ENCODE data around the gene OR2M5. TPM values are rescaled to one million over a fixed set of nuclear protein-coding genes. Genes with fewer than 3 reads are reported as not detected.

Gene OR2M5, protein sequence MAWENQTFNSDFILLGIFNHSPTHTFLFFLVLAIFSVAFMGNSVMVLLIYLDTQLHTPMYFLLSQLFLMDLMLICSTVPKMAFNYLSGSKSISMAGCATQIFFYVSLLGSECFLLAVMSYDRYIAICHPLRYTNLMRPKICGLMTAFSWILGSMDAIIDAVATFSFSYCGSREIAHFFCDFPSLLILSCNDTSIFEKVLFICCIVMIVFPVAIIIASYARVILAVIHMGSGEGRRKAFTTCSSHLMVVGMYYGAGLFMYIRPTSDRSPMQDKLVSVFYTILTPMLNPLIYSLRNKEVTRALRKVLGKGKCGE
- total RNA-seq = not detected
- total RNA-seq = 0 reads per million in 2 donors

GRCh38 chr1:248144513-248145198 is at the start of gene OR2M5:
OR2M5 (plus strand) TSS chr1:248145148; CDS start chr1:248145148, 0 bp downstream.
- H3K27ac Mint-ChIP-seq = no peak within 1 kb of the TSS
- ATAC-seq (no peak), DNase-seq (no peak)
- H3K27me3 Mint-ChIP-seq = no peaks in the 10 kb centered on the region
- no peak within 1 kb of the TSS for H3K4me3 Mint-ChIP-seq
- H3K36me3 Mint-ChIP-seq (ENCODE audit: low read depth) = no peaks in the 10 kb centered on the region
- no peaks in the 10 kb centered on the region for H3K9me3 ChIP-seq (ENCODE audit: control insufficient read depth, low read length, poor library complexity, severe bottlenecking)
- H3K4me1 Mint-ChIP-seq = no peaks in the 10 kb centered on the region

GRCh38 chr1:248098529-248098928 is 46.4 kb upstream of the OR2M5 start:
- Mint-ChIP-seq H3K4me3 (no peak overlapping the region), H3K27ac (no peak overlapping the region), H3K4me1 (no peaks in the 10 kb centered on the region), H3K27me3 (no peaks in the 10 kb centered on the region), H3K36me3 (ENCODE audit: low read depth) (no peaks in the 10 kb centered on the region)
- DNase-seq (no peak), ATAC-seq (no peak)
- peaks cover 2% of the 10 kb centered on the region for H3K9me3 ChIP-seq (ENCODE audit: control insufficient read depth, low read length, poor library complexity, severe bottlenecking)

DNA sequence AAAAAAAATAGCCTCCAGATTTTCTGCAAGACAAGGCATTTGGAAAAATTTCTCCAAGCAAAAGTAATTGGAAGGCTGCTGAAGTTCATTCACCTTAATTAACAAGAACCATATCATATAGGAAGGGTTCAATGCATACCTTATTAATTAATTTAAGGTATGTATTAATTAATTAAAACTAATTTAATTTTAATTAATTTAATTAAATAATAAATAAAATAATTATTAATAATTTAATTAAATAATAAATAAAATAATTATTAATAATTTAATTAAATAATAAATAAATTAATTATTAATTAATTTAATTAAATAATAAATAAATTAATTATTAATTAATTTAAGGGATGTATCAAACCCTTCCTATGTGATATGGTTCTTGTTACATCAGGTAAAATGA is 42.1 kb upstream of the OR2M5 start:
- H3K9me3 ChIP-seq (ENCODE audit: control insufficient read depth, low read length, poor library complexity, severe bottlenecking) = peaks cover 2% of the 10 kb centered on the region
- Mint-ChIP-seq H3K4me1 (no peaks in the 10 kb centered on the region), H3K27me3 (no peaks in the 10 kb centered on the region), H3K27ac (no peak overlapping the region), H3K4me3 (no peak overlapping the region), H3K36me3 (ENCODE audit: low read depth) (no peaks in the 10 kb centered on the region)
- ATAC-seq (no peak), DNase-seq (no peak)

DNA sequence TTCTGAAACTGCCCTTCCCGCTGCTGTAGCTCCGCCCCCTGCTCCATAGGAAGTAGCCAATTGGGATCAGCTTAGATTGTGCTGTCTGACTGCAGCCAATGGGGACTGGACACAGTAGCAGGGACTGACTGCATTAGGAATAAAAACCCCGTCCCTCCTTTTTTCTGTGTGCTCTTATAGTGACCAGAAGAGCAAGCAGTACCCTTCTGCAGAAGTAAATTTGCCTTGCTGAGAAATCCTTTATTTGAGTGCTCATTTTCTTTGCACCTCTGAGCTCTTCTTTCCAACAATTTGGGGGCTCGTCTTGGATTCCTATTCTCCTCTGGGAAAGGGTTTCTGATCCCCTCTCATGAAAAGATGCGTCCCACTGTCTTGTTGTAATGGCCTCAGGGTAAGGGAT is 33.8 kb upstream of the OR2M5 start:
- DNase-seq (no peak), ATAC-seq (no peak)
- no peaks in the 10 kb centered on the region for H3K36me3 Mint-ChIP-seq (ENCODE audit: low read depth)
- H3K27ac Mint-ChIP-seq = no peak overlapping the region
- no peaks in the 10 kb centered on the region for H3K27me3 Mint-ChIP-seq
- no peaks in the 10 kb centered on the region for H3K4me1 Mint-ChIP-seq
- peaks cover 4% of the 10 kb centered on the region for H3K9me3 ChIP-seq (ENCODE audit: control insufficient read depth, low read length, poor library complexity, severe bottlenecking)
- H3K4me3 Mint-ChIP-seq = no peak overlapping the region

- Mint-ChIP-seq H3K36me3 (ENCODE audit: low read depth) (no peaks in the 10 kb centered on the region), H3K4me1 (no peaks in the 10 kb centered on the region), H3K4me3 (no peak overlapping the region), H3K27ac (no peak overlapping the region), H3K27me3 (no peaks in the 10 kb centered on the region)
- no peak for DNase-seq
- H3K9me3 ChIP-seq (ENCODE audit: control insufficient read depth, low read length, poor library complexity, severe bottlenecking) = peaks cover 4% of the 10 kb centered on the region
- ATAC-seq = no peak
These were observed 30.1 kb upstream of the OR2M5 start for GRCh38 chr1:248114890-248115289.

DNA sequence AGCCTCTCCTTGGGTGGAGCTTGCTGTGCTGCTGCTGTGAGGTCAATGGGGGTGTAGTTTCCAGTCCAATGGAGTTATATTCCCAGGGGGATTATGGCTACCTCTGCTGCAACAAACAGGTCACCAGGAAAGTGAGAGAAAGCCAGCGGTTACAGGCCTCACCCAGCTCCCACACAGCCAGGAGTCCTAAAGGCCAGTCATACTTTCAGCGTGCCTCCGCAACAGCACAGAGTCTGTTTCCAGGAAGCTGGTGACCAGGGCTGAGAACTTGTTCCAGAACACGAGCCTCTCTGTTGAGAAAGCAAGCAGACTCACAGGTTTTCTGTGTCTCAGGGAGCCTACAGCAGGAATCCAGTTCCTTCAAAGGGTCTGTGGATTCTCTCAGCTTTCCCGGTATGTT is 17.3 kb upstream of the OR2M5 start:
- H3K4me1 Mint-ChIP-seq = no peaks in the 10 kb centered on the region
- ATAC-seq = no peak

DNA sequence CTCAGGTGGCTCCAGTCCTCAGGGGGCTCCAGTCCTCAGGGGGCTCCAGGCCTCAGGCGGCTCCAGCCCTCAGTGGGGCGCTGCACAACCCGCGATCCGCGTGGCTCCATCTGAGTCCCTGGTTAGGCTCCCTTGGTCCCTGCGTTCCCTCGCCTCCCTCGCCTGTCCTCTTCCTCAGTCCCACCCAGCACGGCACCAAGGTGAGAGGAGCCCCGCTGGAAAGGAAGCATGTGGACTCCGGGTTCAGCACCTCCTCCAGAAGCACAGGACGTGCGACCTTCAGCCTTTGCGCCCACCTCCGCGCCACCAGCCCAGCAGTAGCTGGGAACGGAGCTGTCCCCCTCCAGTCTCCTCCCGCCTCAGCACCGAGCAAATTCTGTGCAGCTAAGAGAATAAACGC is 8.1 kb upstream of the OR2M5 start:
- H3K9me3 ChIP-seq (ENCODE audit: control insufficient read depth, low read length, poor library complexity, severe bottlenecking) = no peaks in the 10 kb centered on the region
- Mint-ChIP-seq H3K36me3 (ENCODE audit: low read depth) (no peaks in the 10 kb centered on the region), H3K4me3 (no peak overlapping the region), H3K4me1 (no peaks in the 10 kb centered on the region), H3K27me3 (no peaks in the 10 kb centered on the region), H3K27ac (no peak overlapping the region)
- ATAC-seq (no peak), DNase-seq (no peak)

More for the DNA sequence above, 17.3 kb upstream of the OR2M5 start:
- H3K27ac Mint-ChIP-seq = no peak overlapping the region
- no peaks in the 10 kb centered on the region for H3K27me3 Mint-ChIP-seq
- no peaks in the 10 kb centered on the region for H3K36me3 Mint-ChIP-seq (ENCODE audit: low read depth)
- DNase-seq = no peak
- no peaks in the 10 kb centered on the region for H3K9me3 ChIP-seq (ENCODE audit: control insufficient read depth, low read length, poor library complexity, severe bottlenecking)
- no peak overlapping the region for H3K4me3 Mint-ChIP-seq

GRCh38 chr1:248140846-248141245 is 4.1 kb upstream of the OR2M5 start:
- no peaks in the 10 kb centered on the region for H3K4me1 Mint-ChIP-seq
- H3K27ac Mint-ChIP-seq = no peak overlapping the region
- no peaks in the 10 kb centered on the region for H3K27me3 Mint-ChIP-seq
- H3K36me3 Mint-ChIP-seq (ENCODE audit: low read depth) = no peaks in the 10 kb centered on the region
- no peak for DNase-seq
- no peak for ATAC-seq
- no peak overlapping the region for H3K4me3 Mint-ChIP-seq
- H3K9me3 ChIP-seq (ENCODE audit: control insufficient read depth, low read length, poor library complexity, severe bottlenecking) = no peaks in the 10 kb centered on the region

DNA sequence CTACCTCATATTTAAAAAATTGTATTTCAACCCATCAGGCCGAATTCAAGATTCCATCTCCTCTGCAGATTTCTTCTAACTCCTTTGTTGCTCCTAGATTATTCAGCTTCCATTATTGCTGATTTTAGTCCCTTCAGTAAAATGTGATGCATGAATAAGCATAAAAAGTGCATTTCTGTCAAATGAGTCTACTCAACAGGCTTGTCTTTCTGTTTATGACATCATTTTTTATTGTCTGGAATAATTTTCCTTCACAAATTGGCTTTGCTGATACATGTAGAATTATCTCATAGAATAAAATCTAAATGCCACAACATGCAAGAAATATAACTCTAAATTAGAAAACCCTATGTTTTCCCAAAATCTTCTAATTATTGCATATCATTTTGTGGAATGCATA is 1.6 kb upstream of the OR2M5 start:
- Mint-ChIP-seq H3K4me1 (no peaks in the 10 kb centered on the region), H3K36me3 (ENCODE audit: low read depth) (no peaks in the 10 kb centered on the region), H3K27me3 (no peaks in the 10 kb centered on the region), H3K27ac (no peak overlapping the region), H3K4me3 (no peak overlapping the region)
- ATAC-seq = no peak
- H3K9me3 ChIP-seq (ENCODE audit: control insufficient read depth, low read length, poor library complexity, severe bottlenecking) = no peaks in the 10 kb centered on the region
- DNase-seq = no peak

- no peaks in the 10 kb centered on the region for H3K4me1 Mint-ChIP-seq
- H3K4me3 Mint-ChIP-seq = no peak overlapping the region
- DNase-seq (no peak), ATAC-seq (no peak)
- no peaks in the 10 kb centered on the region for H3K9me3 ChIP-seq (ENCODE audit: control insufficient read depth, low read length, poor library complexity, severe bottlenecking)
- H3K36me3 Mint-ChIP-seq (ENCODE audit: low read depth) = no peaks in the 10 kb centered on the region
- H3K27ac Mint-ChIP-seq = no peak overlapping the region
- no peaks in the 10 kb centered on the region for H3K27me3 Mint-ChIP-seq
These were observed 7.3 kb downstream of the OR2M5 start for GRCh38 chr1:248152056-248152827.

GRCh38 chr1:248155927-248156326 is 11.0 kb downstream of the OR2M5 start:
- no peaks in the 10 kb centered on the region for H3K36me3 Mint-ChIP-seq (ENCODE audit: low read depth)
- no peak overlapping the region for H3K27ac Mint-ChIP-seq
- no peak overlapping the region for H3K4me3 Mint-ChIP-seq
- no peak for DNase-seq
- ATAC-seq = no peak
- no peaks in the 10 kb centered on the region for H3K4me1 Mint-ChIP-seq
- no peaks in the 10 kb centered on the region for H3K27me3 Mint-ChIP-seq
- H3K9me3 ChIP-seq (ENCODE audit: control insufficient read depth, low read length, poor library complexity, severe bottlenecking) = no peaks in the 10 kb centered on the region

DNA sequence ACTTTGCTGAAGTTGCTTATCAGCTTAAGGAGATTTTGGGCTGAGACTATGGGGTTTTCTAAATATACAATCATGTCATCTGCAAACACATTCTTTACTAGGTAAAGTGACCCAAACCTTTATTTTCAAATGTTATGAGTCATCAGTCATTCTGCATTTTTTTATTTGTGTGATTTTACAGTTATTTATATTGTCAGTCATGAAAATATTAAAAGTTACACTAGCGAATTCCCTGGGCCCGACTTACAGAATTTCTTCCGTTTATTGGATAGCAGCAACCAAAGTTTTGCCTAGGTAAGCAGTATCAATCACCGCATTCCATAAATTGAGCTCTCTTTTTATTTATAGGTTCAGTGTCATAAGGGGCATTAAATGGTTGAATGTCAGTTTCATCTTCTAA is 13.8 kb downstream of the OR2M5 start:
- ATAC-seq = no peak
- no peaks in the 10 kb centered on the region for H3K27me3 Mint-ChIP-seq
- H3K9me3 ChIP-seq (ENCODE audit: control insufficient read depth, low read length, poor library complexity, severe bottlenecking) = no peaks in the 10 kb centered on the region
- no peaks in the 10 kb centered on the region for H3K4me1 Mint-ChIP-seq
- no peak overlapping the region for H3K4me3 Mint-ChIP-seq
- no peak for DNase-seq
- H3K27ac Mint-ChIP-seq = no peak overlapping the region
- no peaks in the 10 kb centered on the region for H3K36me3 Mint-ChIP-seq (ENCODE audit: low read depth)

DNA sequence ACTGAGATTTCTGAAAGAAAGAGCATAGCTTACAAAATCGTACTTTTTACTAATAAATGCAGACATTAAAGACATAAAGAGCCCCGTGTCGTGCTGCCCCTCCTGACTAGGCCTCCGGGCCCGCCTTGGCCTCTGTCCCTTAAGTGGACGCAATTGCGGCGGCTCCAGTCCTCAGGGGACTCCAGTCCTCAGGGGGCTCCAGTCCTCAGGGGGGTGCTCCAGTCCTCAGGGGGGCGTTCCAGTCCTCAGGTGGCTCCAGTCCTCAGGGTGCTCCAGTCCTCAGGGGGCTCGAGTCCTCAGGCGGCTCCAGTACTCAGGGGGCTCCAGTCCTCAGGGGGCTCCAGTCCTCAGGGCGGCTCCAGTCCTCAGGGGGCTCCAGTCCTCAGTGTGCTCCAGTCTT is 19.1 kb downstream of the OR2M5 start:
- Mint-ChIP-seq H3K4me3 (no peak overlapping the region), H3K27me3 (no peaks in the 10 kb centered on the region), H3K27ac (no peak overlapping the region), H3K4me1 (no peaks in the 10 kb centered on the region), H3K36me3 (ENCODE audit: low read depth) (no peaks in the 10 kb centered on the region)
- DNase-seq (no peak), ATAC-seq (no peak)
- H3K9me3 ChIP-seq (ENCODE audit: control insufficient read depth, low read length, poor library complexity, severe bottlenecking) = no peaks in the 10 kb centered on the region
